A549 treated with Hydrocortisone at 1 μM for 4 hours (cell line): ENCODE data around the gene ZNF808. TPM values are rescaled to one million over a fixed set of nuclear protein-coding genes. Genes with fewer than 3 reads are reported as not detected.

Experiments used
- total RNA-seq: library from RNA; stranded (reverse); fragments of 200-300 nt; extraction: Qiagen RNA extraction; gene quantifications from 5 replicates; pipeline ENCODE4 v1.2.3, GENCODE V29; 2022

Gene ZNF808
- total RNA-seq, result 0.07 to 0.17 TPM (median 0.11 TPM) in 4 of 5 replicates, not detected in the other

GRCh38 chr19:52527134-52527955, at the start of gene ZNF808:
ZNF808 (plus strand) TSS chr19:52527668; CDS start chr19:52543285, 15,617 bp downstream.

GRCh38 chr19:52570000-52570861, 42.8 kb downstream of the ZNF808 start, which contains the start of gene ZNF701:
ZNF701 (plus strand) TSS chr19:52570287; CDS start chr19:52574148, 3,861 bp downstream.

Other genes starting within 250 kb of the ZNF808 start
- gene ZNF480, start 230.5 kb upstream of the ZNF808 start, total RNA-seq, result 6.6 to 19.0 TPM (median 17.3 TPM) in 5 replicates
- not detected in 5 replicates for gene ZNF610, start 191.4 kb upstream of the ZNF808 start, total RNA-seq
- gene ZNF880, start 157.7 kb upstream of the ZNF808 start, total RNA-seq, result 0.69 to 0.90 TPM (median 0.77 TPM) in 5 replicates
- gene ZNF528, start 129.8 kb upstream of the ZNF808 start, total RNA-seq, result 0.12 to 0.23 TPM (median 0.16 TPM) in 3 of 5 replicates, not detected in the others
- not detected in 5 replicates for gene ZNF534, start 98.5 kb upstream of the ZNF808 start, total RNA-seq
- not detected in 5 replicates for gene ZNF578, start 74.1 kb upstream of the ZNF808 start, total RNA-seq
- 0.14 to 0.28 TPM (median 0.20 TPM) in 5 replicates for gene ZNF701, start 42.6 kb downstream of the ZNF808 start, total RNA-seq
- 0.06 to 0.20 TPM (median 0.11 TPM) in 5 replicates for gene ZNF83, start 110.7 kb downstream of the ZNF808 start, total RNA-seq
- 2.3 to 4.1 TPM (median 3.1 TPM) in 5 replicates for gene ZNF611, start 207.4 kb downstream of the ZNF808 start, total RNA-seq